Common myeloid progenitor, CD34-positive (primary cell): ENCODE data around the gene TTLL13.

ENCODE experiments used
- CTCF ChIA-PET: fragments of 350-600 bp; sonication (Branson Sonifier 250); formaldehyde crosslinking; loops from one replicate; lab custom pipeline; 2021; ENCODE audit warnings: antibody characterized with exemption; lab: Charles Lee
- POLR2A ChIA-PET: fragments of 350-600 bp; sonication (Branson Sonifier 250); formaldehyde crosslinking; loops from one replicate; lab custom pipeline; 2021; ENCODE audit warnings: antibody characterized with exemption; lab: Charles Lee
- DNase-seq, 3 donors: peaks; one replicate each; pipeline versions ENCODE4 v3.0.0 to v3.0.0-alpha.2; 2013
- H3K27ac ChIP-seq, 2 experiments: 1 replicate in 1 of 2; 2 replicates in 1 of 2; pipeline ENCODE4 v1.7.0; 2013; ENCODE audit warnings: inconsistent platforms in 2 of 2, low read length in 2 of 2, mild to moderate bottlenecking in 2 of 2, low read depth in 1 of 2, moderate library complexity in 1 of 2; ENCODE audit not compliant: severe bottlenecking in 2 of 2, insufficient read depth in 1 of 2, poor library complexity in 1 of 2
- H3K27me3 ChIP-seq, 5 experiments: replicated peaks in 2 of 5; 1 replicate in 3 of 5; 2 replicates in 2 of 5; pipeline versions ENCODE4 v1.6.1 to v1.7.0; 2013; ENCODE audit warnings: low read length in 4 of 5, mild to moderate bottlenecking in 2 of 5, moderate library complexity in 2 of 5, inconsistent platforms in 1 of 5; ENCODE audit not compliant: insufficient read depth in 5 of 5, control insufficient read depth in 4 of 5
- H3K36me3 ChIP-seq, 4 experiments: 1 replicate in 2 of 4; 2 replicates in 2 of 4; pipeline versions ENCODE4 v1.6.1 to v1.7.0; 2013; ENCODE audit warnings: low read length in 3 of 4, control low read depth in 1 of 4, mild to moderate bottlenecking in 1 of 4; ENCODE audit not compliant: control insufficient read depth in 4 of 4, insufficient read depth in 4 of 4
- H3K4me1 ChIP-seq, 4 experiments: 1 replicate in 3 of 4; 2 replicates in 1 of 4; pipeline versions ENCODE4 v1.6.1 to v1.7.1; 2013; ENCODE audit warnings: low read length in 3 of 4, mild to moderate bottlenecking in 3 of 4, control low read depth in 1 of 4, inconsistent platforms in 1 of 4, moderate library complexity in 1 of 4; ENCODE audit not compliant: control insufficient read depth in 4 of 4, insufficient read depth in 4 of 4; ENCODE audit errors: control extremely low read depth in 1 of 4
- H3K4me3 ChIP-seq, 7 experiments: 1 replicate in 4 of 7; 2 replicates in 3 of 7; pipeline versions ENCODE4 v1.5.1 to v1.7.0; 2013; ENCODE audit warnings: mild to moderate bottlenecking in 7 of 7, low read length in 6 of 7, moderate library complexity in 6 of 7, inconsistent platforms in 2 of 7, low read depth in 2 of 7, control low read depth in 1 of 7; ENCODE audit not compliant: insufficient read depth in 4 of 7, control insufficient read depth in 1 of 7; ENCODE audit errors: extremely low read depth in 1 of 7
- H3K9me3 ChIP-seq, 5 experiments: 1 replicate in 4 of 5; 2 replicates in 1 of 5; pipeline versions ENCODE4 v1.6.1 to v1.7.1; 2013; ENCODE audit warnings: low read length in 4 of 5, mild to moderate bottlenecking in 2 of 5, inconsistent platforms in 1 of 5, low read depth in 1 of 5, moderate library complexity in 1 of 5; ENCODE audit not compliant: control insufficient read depth in 4 of 5, insufficient read depth in 2 of 5; ENCODE audit errors: control extremely low read depth in 1 of 5
- WGBS: methylation state at CpG from one replicate; pipeline ENCODE4 v1.1.5; 2013; ENCODE audit not compliant: insufficient coverage; 5-methylcytosine and 5-hydroxymethylcytosine counted together

TTLL13 gene

GRCh38 chr15:90230610-90231009 lies 18.7 kb upstream of the TTLL13 start:
- peak overlapping the region in 1 of 2 experiments; percentile 5 for H3K27ac ChIP-seq
- no peaks in the 10 kb centered on the region for H3K9me3 ChIP-seq
- H3K4me3 ChIP-seq: no peak overlapping the region
- peaks cover 0 to 44% (median 37%) of the 10 kb centered on the region in 4 experiments for H3K36me3 ChIP-seq
- peaks cover 7 to 34% (median 22%) of the 10 kb centered on the region in 4 experiments for H3K4me1 ChIP-seq
- no peaks in the 10 kb centered on the region for H3K27me3 ChIP-seq
- ChIA-PET POLR2A (no interaction called here), CTCF (interaction anchor here (1.1 to 4.6 kb wide), 4 partner anchors 9 to 88 kb away, joined by 3 to 26 read pairs (median 5); no protein-coding TSS in a partner anchor)
- 95% methylated on average over 8 of the region's 8 CpGs for WGBS
- no peak for DNase-seq

- no peaks in the 10 kb centered on the region for H3K9me3 ChIP-seq
- no peaks in the 10 kb centered on the region for H3K27me3 ChIP-seq
- 70% methylated on average over 24 of the region's 27 CpGs for WGBS
- H3K36me3 ChIP-seq: peaks cover 0 to 44% (median 36%) of the 10 kb centered on the region in 4 experiments
- H3K4me3 ChIP-seq: no peak overlapping the region
- H3K27ac ChIP-seq: peak overlapping the region in 1 of 2 experiments; percentile 5
- POLR2A ChIA-PET: no interaction called here
- CTCF ChIA-PET: interaction anchor here (1.1 to 4.6 kb wide), 7 partner anchors 9 to 251 kb away, joined by 3 to 26 read pairs (median 4); partner anchors contain the start of gene TTLL13
- DNase-seq: peak in 2 of 3 donors; percentile 43 to 45
- peaks cover 7 to 34% (median 22%) of the 10 kb centered on the region in 4 experiments for H3K4me1 ChIP-seq
Measured at GRCh38 chr15:90231028-90232017, 18.0 kb upstream of the TTLL13 start.

GRCh38 chr15:90232196-90232595 lies 17.2 kb upstream of the TTLL13 start:
- H3K4me3 ChIP-seq: peak overlapping the region in 2 of 7 experiments; percentile 30 to 88
- POLR2A ChIA-PET: no interaction called here
- DNase-seq: no peak

GRCh38 chr15:90232941-90233386 lies 16.4 kb upstream of the TTLL13 start:
- CTCF ChIA-PET: interaction anchor here (1.0 to 4.6 kb wide), 13 partner anchors 11 to 87 kb away, joined by 3 to 26 read pairs (median 4); partner anchors contain the start of genes SEMA4B and TTLL13
- no peaks in the 10 kb centered on the region for H3K9me3 ChIP-seq
- POLR2A ChIA-PET: interaction anchor here (0.6 to 1.6 kb wide), 3 partner anchors 16 to 33 kb away, joined by 3 to 4 read pairs (median 4); partner anchors contain the start of gene TTLL13
- peaks cover 7 to 34% (median 22%) of the 10 kb centered on the region in 4 experiments for H3K4me1 ChIP-seq
- peaks cover 0 to 44% (median 30%) of the 10 kb centered on the region in 4 experiments for H3K36me3 ChIP-seq
- H3K27me3 ChIP-seq: no peaks in the 10 kb centered on the region
- peak overlapping the region; percentile 76 to 88 (median 86) for H3K4me3 ChIP-seq
- peak in 1 of 3 donors; percentile 38 for DNase-seq
- WGBS: 18% methylated on average over 9 of the region's 9 CpGs
- H3K27ac ChIP-seq: peak overlapping the region; percentile 75 to 85

More at GRCh38 chr15:90232196-90232595, 17.2 kb upstream of the TTLL13 start:
- H3K36me3 ChIP-seq: peaks cover 0 to 47% (median 34%) of the 10 kb centered on the region in 4 experiments
- H3K4me1 ChIP-seq: peaks cover 7 to 34% (median 22%) of the 10 kb centered on the region in 4 experiments
- 95% methylated on average over 10 of the region's 13 CpGs for WGBS
- no peaks in the 10 kb centered on the region for H3K27me3 ChIP-seq
- CTCF ChIA-PET: interaction anchor here (1.0 to 4.6 kb wide), 10 partner anchors 10 to 250 kb away, joined by 3 to 26 read pairs (median 4); partner anchors contain the start of genes SEMA4B and TTLL13
- H3K9me3 ChIP-seq: no peaks in the 10 kb centered on the region
- peak overlapping the region in 1 of 2 experiments; percentile 85 for H3K27ac ChIP-seq

GRCh38 chr15:90233387-90234095 lies 15.8 kb upstream of the TTLL13 start, which contains the start of gene CIB1:
Gene CIB1 (minus strand): TSS chr15:90233941. CDS start chr15:90233885, 56 bp downstream.
- CTCF ChIA-PET: interaction anchor here (1.1 to 4.6 kb wide), 12 partner anchors 12 to 88 kb away, joined by 3 to 26 read pairs (median 4); partner anchors contain the start of genes SEMA4B and TTLL13
- Histone ChIP-seq H3K4me1 (peaks cover 7 to 34% (median 22%) of the 10 kb centered on the region in 4 experiments), H3K9me3 (no peaks in the 10 kb centered on the region), H3K36me3 (peaks cover 2 to 44% (median 31%) of the 10 kb centered on the region in 4 experiments), H3K27me3 (no peaks in the 10 kb centered on the region), H3K4me3 (peak within 1 kb of the TSS; percentile 76 to 88 (median 88)), H3K27ac (peak within 1 kb of the TSS; percentile 75 to 85)
- WGBS: under 1% methylated on average over 57 of the region's 63 CpGs
- peak; percentile 95 to 98 (median 98) for DNase-seq
- POLR2A ChIA-PET: interaction anchor here (0.5 to 1.6 kb wide), 4 partner anchors 16 to 200 kb away, joined by 3 to 4 read pairs (median 4); partner anchors contain the start of gene TTLL13
